H1 (cell line): ENCODE results near the gene LYVE1.

Experiments
- EZH2 ChIP-seq: fragments of 200-600 bp; sonication (generic); IDR thresholded peaks from 2 replicates; pipeline ENCODE4 v1.7.1; 2012; ENCODE audit warnings: low read depth, mild to moderate bottlenecking, moderate library complexity, low read length, inconsistent platforms; ENCODE audit not compliant: severe bottlenecking
- POLR2AphosphoS5 ChIP-seq: IDR thresholded peaks from 2 replicates; pipeline ENCODE4 v1.6.1; 2011; ENCODE audit warnings: low read depth, low read length
- RFX5 ChIP-seq: IDR thresholded peaks from 2 replicates; pipeline ENCODE4 v1.6.1; 2011; ENCODE audit warnings: low read depth, low read length, improper control_type of control experiment, borderline replicate concordance
- TF ChIP-seq, protein P1 (sequence below), 3 experiments: IDR thresholded peaks; 1 replicate in 2 of 3; 2 replicates in 1 of 3; pipeline versions ENCODE4 v1.5.1 to v1.6.1; 2011; ENCODE audit warnings: low read length in 3 of 3, mild to moderate bottlenecking in 3 of 3, inconsistent platforms in 2 of 3, low read depth in 1 of 3, moderate library complexity in 1 of 3; ENCODE audit not compliant: insufficient read depth in 1 of 3; ENCODE audit errors: control extremely low read depth in 1 of 3
- TF ChIP-seq, protein P2 (sequence below): IDR thresholded peaks from 2 replicates; pipeline ENCODE4 v1.6.1; 2012; ENCODE audit warnings: inconsistent platforms

DNA sequence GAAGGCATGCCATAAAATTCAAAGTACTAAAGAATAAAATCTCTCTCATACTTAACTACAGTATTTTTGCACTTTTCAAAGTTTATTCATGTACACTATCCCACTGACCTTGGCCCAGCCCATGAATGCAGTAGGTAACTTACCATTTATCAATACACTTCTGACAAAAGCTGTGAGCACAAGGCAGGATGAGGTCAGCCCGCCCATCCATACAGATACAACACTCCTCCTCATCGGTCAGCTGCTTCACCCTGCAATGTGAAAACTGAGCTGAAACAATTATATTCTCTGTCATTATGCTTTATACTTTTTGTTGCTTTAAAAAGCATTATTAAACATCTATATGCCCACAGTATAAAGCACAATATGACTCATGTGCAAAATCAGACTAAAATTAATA lies 49.6 kb downstream of the LYVE1 start:
- TF ChIP-seq, protein P1, sequence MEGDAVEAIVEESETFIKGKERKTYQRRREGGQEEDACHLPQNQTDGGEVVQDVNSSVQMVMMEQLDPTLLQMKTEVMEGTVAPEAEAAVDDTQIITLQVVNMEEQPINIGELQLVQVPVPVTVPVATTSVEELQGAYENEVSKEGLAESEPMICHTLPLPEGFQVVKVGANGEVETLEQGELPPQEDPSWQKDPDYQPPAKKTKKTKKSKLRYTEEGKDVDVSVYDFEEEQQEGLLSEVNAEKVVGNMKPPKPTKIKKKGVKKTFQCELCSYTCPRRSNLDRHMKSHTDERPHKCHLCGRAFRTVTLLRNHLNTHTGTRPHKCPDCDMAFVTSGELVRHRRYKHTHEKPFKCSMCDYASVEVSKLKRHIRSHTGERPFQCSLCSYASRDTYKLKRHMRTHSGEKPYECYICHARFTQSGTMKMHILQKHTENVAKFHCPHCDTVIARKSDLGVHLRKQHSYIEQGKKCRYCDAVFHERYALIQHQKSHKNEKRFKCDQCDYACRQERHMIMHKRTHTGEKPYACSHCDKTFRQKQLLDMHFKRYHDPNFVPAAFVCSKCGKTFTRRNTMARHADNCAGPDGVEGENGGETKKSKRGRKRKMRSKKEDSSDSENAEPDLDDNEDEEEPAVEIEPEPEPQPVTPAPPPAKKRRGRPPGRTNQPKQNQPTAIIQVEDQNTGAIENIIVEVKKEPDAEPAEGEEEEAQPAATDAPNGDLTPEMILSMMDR (IDR thresholded peaks at IDR 0.05; ENCODE audit: control extremely low read depth in 1 of 3, insufficient read depth in 1 of 3, low read depth in 1 of 3, low read length in 3 of 3) = no peak
- TF ChIP-seq EZH2 (no peak), POLR2AphosphoS5 (no peak), RFX5 (no peak)
- TF ChIP-seq, protein P2, sequence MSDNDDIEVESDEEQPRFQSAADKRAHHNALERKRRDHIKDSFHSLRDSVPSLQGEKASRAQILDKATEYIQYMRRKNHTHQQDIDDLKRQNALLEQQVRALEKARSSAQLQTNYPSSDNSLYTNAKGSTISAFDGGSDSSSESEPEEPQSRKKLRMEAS = no peak
